ENCODE measurements around the gene PDK3.

The PDK3 gene

DNA sequence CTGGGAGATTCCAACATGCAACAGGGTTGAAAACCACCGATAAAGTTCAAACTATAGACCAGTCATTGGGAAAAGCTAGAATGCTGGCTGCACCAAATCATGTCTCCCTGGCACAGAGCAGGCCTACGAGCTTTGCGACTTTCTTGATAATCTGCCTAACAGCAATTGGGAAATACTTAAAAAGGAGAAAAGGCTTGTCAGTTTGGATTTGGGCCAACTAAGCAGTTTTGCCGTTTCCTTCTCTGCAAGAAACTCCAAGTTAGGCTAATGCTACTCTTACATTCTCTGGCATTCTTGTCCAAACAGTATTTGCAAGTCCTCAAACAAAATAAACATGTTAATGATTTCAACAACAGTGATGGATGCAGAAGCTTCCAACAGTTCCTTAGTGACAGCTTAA is 87.9 kb downstream of the PDK3 start:
- DNase-seq, result no peak
- Histone ChIP-seq H3K36me3 (replicated peaks) (no peaks in the 10 kb centered on the region), H3K27ac (no peak overlapping the region), H3K4me3 (ENCODE audit: low read depth, low read length) (no peak overlapping the region), H3K27me3 (replicated peaks) (no peaks in the 10 kb centered on the region)
- in situ Hi-C loops (cut with HindIII; ENCODE audit: low pct_ligation_motif_present, low sequenced_read_pairs), result no loop called here
- TF ChIP-seq, protein P1, sequence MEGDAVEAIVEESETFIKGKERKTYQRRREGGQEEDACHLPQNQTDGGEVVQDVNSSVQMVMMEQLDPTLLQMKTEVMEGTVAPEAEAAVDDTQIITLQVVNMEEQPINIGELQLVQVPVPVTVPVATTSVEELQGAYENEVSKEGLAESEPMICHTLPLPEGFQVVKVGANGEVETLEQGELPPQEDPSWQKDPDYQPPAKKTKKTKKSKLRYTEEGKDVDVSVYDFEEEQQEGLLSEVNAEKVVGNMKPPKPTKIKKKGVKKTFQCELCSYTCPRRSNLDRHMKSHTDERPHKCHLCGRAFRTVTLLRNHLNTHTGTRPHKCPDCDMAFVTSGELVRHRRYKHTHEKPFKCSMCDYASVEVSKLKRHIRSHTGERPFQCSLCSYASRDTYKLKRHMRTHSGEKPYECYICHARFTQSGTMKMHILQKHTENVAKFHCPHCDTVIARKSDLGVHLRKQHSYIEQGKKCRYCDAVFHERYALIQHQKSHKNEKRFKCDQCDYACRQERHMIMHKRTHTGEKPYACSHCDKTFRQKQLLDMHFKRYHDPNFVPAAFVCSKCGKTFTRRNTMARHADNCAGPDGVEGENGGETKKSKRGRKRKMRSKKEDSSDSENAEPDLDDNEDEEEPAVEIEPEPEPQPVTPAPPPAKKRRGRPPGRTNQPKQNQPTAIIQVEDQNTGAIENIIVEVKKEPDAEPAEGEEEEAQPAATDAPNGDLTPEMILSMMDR (IDR thresholded peaks at IDR 0.05; ENCODE audit: low read depth, low read length, missing control alignments), result no peak

DNA sequence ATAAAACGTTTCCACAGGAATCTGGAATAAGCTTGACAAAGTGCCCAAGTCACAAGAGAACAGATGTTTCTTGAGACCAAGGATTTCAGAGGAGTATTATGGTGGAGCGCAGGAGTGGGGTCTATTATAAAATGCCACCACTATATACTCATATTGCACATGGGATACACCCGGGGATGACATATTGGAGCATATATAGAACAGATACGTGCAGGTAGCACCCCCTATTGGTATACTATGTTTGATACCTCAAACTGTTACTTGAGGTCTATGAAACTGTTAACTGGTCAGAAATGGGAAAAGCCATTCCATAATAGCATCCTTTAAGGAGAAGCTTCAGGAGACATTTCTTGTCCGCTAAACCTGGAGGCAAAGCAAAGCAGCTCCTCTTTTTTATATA is 96.0 kb downstream of the PDK3 start:
- in situ Hi-C loops (cut with HindIII; ENCODE audit: low pct_ligation_motif_present, low sequenced_read_pairs), result no loop called here
- H3K4me3 ChIP-seq (ENCODE audit: low read depth, low read length), result no peak overlapping the region
- H3K27ac ChIP-seq, result no peak overlapping the region
- TF ChIP-seq, protein P1 (IDR thresholded peaks at IDR 0.05; ENCODE audit: low read depth, low read length, missing control alignments), result no peak
- no peaks in the 10 kb centered on the region for H3K36me3 ChIP-seq (replicated peaks)
- no peak for DNase-seq
- no peaks in the 10 kb centered on the region for H3K27me3 ChIP-seq (replicated peaks)

DNA sequence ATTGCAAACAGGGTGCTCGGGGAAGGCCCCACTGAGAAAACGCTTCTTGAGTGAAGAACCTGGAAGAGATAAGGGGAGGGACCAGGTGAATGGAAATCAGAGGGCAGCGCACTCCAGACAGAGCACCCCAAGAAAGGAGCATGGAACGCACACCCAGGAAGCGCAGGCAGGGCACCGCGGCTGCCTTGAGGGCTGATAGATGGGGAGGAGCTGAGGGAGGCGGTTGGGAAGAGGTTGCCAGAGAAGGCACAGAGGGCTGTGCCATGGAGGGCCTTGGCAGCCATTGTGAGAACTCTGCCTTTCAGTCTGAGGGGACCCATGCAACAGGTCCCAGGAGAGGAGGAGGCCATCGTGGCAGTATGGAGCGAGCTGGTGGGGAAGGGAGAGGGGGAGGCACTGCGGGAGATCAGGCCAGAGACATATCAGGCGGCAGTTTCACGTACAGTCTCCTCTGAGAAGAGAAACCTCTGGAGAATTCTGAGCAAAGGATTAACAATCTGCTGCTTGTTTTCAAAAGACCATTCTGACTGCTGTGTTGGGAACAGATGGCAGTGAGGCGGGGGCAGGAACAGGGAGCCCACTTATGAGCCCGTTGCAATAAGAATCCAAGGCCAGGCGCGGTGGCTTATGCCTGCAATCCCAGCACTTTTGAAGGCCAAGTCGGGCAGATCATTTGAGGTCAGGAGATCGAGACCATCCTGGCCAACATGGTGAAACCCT is 98.4 kb downstream of the PDK3 start:
- in situ Hi-C loops (cut with HindIII; ENCODE audit: low pct_ligation_motif_present, low sequenced_read_pairs), result no loop called here
- TF ChIP-seq, protein P1 (IDR thresholded peaks at IDR 0.05; ENCODE audit: low read depth, low read length, missing control alignments), result no peak
- no peak for DNase-seq
- Histone ChIP-seq H3K27me3 (replicated peaks) (no peaks in the 10 kb centered on the region), H3K36me3 (replicated peaks) (no peaks in the 10 kb centered on the region), H3K27ac (no peak overlapping the region), H3K4me3 (ENCODE audit: low read depth, low read length) (no peak overlapping the region)

DNA sequence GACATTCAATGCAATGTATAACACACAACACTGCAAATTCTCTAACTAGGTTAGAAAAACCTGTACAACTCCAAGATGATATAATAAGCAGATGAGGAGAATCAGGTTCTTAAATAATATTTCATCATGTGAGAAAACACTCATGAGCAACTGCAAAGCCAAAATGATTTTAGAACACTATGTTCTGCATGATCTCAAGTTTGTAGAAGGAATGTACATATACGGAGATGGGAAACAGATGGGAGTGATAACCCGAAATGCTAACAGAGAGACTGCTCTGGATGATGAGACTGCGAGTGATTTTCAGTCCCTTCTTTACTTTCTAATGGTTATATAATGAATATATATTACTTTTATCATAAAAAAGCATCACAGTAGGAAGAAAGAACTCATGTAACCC is 101.2 kb downstream of the PDK3 start:
- no peak for DNase-seq
- TF ChIP-seq, protein P1 (IDR thresholded peaks at IDR 0.05; ENCODE audit: low read depth, low read length, missing control alignments), result no peak
- H3K36me3 ChIP-seq (replicated peaks), result no peaks in the 10 kb centered on the region
- no peak overlapping the region for H3K27ac ChIP-seq
- H3K4me3 ChIP-seq (ENCODE audit: low read depth, low read length), result no peak overlapping the region
- H3K27me3 ChIP-seq (replicated peaks), result no peaks in the 10 kb centered on the region
- in situ Hi-C loops (cut with HindIII; ENCODE audit: low pct_ligation_motif_present, low sequenced_read_pairs), result no loop called here

DNA sequence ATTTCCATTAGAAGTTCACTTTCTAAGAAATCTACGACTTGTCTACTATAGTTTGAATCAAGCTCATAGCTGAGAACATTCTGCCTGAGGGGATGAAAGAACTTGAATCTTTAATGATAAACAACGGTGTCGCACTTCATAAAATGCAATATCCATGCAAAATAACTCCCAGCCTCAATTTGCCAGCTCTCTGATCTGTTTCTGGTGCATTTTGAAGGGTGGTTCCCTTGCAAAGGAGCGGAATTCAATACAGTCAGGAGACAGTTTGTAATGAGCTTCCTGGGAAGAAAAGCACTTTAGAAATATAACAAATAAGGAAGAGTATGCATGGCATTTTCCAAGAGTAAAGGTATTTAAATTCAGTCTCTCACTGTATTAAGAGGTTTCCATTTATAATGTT is 102.1 kb downstream of the PDK3 start:
- Histone ChIP-seq H3K4me3 (ENCODE audit: low read depth, low read length) (no peak overlapping the region), H3K27me3 (replicated peaks) (no peaks in the 10 kb centered on the region), H3K27ac (no peak overlapping the region), H3K36me3 (replicated peaks) (no peaks in the 10 kb centered on the region)
- in situ Hi-C loops (cut with HindIII; ENCODE audit: low pct_ligation_motif_present, low sequenced_read_pairs), result no loop called here
- TF ChIP-seq, protein P1 (IDR thresholded peaks at IDR 0.05; ENCODE audit: low read depth, low read length, missing control alignments), result no peak
- DNase-seq, result no peak

DNA sequence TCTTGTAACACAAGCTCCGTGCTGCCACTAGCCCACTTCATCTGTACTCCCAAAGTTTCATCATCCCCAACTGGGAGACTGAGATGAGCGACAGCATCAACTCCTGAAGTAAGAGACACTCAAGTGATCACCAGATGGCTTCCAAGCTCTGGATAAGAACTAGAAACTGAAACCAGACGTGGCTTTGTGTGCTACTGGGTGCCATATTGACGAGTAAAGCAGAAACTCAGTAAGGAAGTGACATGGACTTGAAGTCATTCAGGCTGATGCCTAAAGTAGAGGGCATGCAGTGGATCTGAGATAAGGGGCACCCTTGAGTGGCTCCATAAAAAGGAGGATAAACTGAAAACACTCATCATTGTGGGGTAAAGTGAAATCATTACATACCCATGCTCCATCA is 109.7 kb downstream of the PDK3 start:
- no peak for DNase-seq
- Histone ChIP-seq H3K27ac (no peak overlapping the region), H3K36me3 (replicated peaks) (no peaks in the 10 kb centered on the region), H3K27me3 (replicated peaks) (no peaks in the 10 kb centered on the region), H3K4me3 (ENCODE audit: low read depth, low read length) (no peak overlapping the region)
- TF ChIP-seq, protein P1 (IDR thresholded peaks at IDR 0.05; ENCODE audit: low read depth, low read length, missing control alignments), result no peak
- in situ Hi-C loops (cut with HindIII; ENCODE audit: low pct_ligation_motif_present, low sequenced_read_pairs), result no loop called here

All from brain microvascular endothelial cell (primary cell).